Measurements from ENCODE around the gene CDKL4. TPM values are rescaled to one million over a fixed set of nuclear protein-coding genes. Genes with fewer than 3 reads are reported as not detected.

CDKL4 gene
- total RNA-seq, 4 donors from 2014 or later = 0.39 to 1.9 (median 1.4) TPM; not detected in 1

- Histone ChIP-seq H3K27me3 (no peaks in the 10 kb centered on the region), H3K4me3 (no peak overlapping the region), H3K27ac (no peak overlapping the region), H3K4me1 (no peaks in the 10 kb centered on the region), H3K36me3 (peaks cover 0 to 86% of the 10 kb centered on the region in 2 donors), H3K9me3 (no peaks in the 10 kb centered on the region)
- 70 to 90% methylated on average over 1 of the region's 1 CpG for WGBS, 2 donors (ENCODE audit: low coverage in 1 of 2)
- TF ChIP-seq POLR2A (IDR thresholded peaks at IDR 0.05) (no peak), EP300 (IDR thresholded peaks at IDR 0.05) (no peak), POLR2AphosphoS5 (IDR thresholded peaks at IDR 0.05) (no peak), CTCF (IDR thresholded peaks at IDR 0.05) (no peak)
- no peak for ATAC-seq
Observed at GRCh38 chr2:39275016-39275415, 31.2 kb upstream of the CDKL4 start.

GRCh38 chr2:39269941-39270340 lies 26.2 kb upstream of the CDKL4 start:
- WGBS, 2 donors (ENCODE audit: low coverage in 1 of 2) = 50 to 66% methylated on average over 3 of the region's 3 CpGs
- no peaks in the 10 kb centered on the region for H3K4me1 ChIP-seq
- H3K9me3 ChIP-seq = no peaks in the 10 kb centered on the region
- H3K36me3 ChIP-seq = peaks cover 0 to 54% of the 10 kb centered on the region in 2 donors
- no peak overlapping the region for H3K27ac ChIP-seq
- H3K27me3 ChIP-seq = no peaks in the 10 kb centered on the region
- no peak overlapping the region for H3K4me3 ChIP-seq
- ATAC-seq = no peak
- TF ChIP-seq POLR2AphosphoS5 (IDR thresholded peaks at IDR 0.05) (no peak), POLR2A (IDR thresholded peaks at IDR 0.05) (no peak), CTCF (IDR thresholded peaks at IDR 0.05) (no peak), EP300 (IDR thresholded peaks at IDR 0.05) (no peak)

DNA sequence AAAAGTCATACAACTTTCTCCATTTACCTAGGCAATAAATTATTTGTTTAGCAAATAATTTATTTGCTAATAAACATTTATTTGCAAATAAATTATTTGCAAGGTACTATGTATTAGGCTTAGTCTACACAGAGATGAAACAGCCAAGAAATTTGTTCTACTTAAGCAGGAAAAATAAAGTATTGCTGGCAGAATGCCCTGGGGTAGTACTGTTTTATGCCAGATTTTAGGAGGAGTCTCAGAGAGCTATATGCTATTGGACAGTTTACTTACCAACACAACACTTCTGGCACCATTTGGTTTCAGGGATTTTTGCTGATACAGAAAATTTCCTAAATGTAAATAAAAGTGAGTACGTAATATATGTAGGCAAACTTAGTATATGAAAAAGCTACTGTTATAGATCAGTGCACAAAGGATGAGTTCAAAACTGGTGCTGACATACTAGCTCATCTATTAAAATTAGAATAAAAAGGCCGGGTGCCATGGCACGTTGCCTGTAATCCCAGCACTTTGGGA lies 23.2 kb upstream of the CDKL4 start:
- WGBS, 2 donors (ENCODE audit: low coverage in 1 of 2) = 83 to 90% methylated on average over 3 of the region's 3 CpGs
- Histone ChIP-seq H3K27me3 (no peaks in the 10 kb centered on the region), H3K27ac (no peak overlapping the region), H3K36me3 (peaks cover 3 to 54% of the 10 kb centered on the region in 2 donors), H3K4me1 (no peaks in the 10 kb centered on the region), H3K4me3 (no peak overlapping the region), H3K9me3 (no peaks in the 10 kb centered on the region)
- TF ChIP-seq POLR2AphosphoS5 (IDR thresholded peaks at IDR 0.05) (no peak), EP300 (IDR thresholded peaks at IDR 0.05) (no peak), CTCF (IDR thresholded peaks at IDR 0.05) (no peak)
- ATAC-seq = no peak

- H3K4me3 ChIP-seq = no peak overlapping the region
- H3K36me3 ChIP-seq = peaks cover 3 to 52% of the 10 kb centered on the region in 2 donors
- WGBS, 2 donors (ENCODE audit: low coverage in 1 of 2) = 71 to 84% methylated on average over 3 of the region's 3 CpGs
- no peaks in the 10 kb centered on the region for H3K27me3 ChIP-seq
- ATAC-seq = no peak
- no peaks in the 10 kb centered on the region for H3K4me1 ChIP-seq
- no peak overlapping the region for H3K27ac ChIP-seq
- TF ChIP-seq EP300 (IDR thresholded peaks at IDR 0.05) (no peak), POLR2AphosphoS5 (IDR thresholded peaks at IDR 0.05) (no peak), POLR2A (IDR thresholded peaks at IDR 0.05) (no peak), CTCF (IDR thresholded peaks at IDR 0.05) (no peak)
- H3K9me3 ChIP-seq = no peaks in the 10 kb centered on the region
Observed at GRCh38 chr2:39266139-39266805, 22.5 kb upstream of the CDKL4 start.

DNA sequence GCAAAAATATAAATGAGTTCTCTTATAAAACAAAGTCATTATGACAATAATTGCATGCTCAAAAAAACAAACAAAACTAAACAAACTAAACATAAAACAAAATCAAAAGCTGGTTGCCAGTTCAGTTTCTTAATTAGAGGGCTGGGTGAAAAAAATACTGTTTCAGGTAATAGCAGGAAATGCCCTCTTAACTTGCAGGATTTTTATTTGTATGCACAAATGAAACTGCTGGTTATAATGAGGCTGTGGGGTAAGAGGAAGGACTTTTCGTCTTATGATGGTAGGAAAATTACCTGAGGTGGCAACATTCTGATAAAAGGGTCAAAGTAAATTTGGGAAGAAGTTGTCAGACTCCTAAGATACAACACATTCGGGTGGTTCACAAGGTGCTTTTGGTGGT lies 21.5 kb upstream of the CDKL4 start:
- H3K4me1 ChIP-seq = no peaks in the 10 kb centered on the region
- no peaks in the 10 kb centered on the region for H3K9me3 ChIP-seq
- H3K4me3 ChIP-seq = no peak overlapping the region
- H3K27ac ChIP-seq = no peak overlapping the region
- no peak for TF ChIP-seq CTCF (IDR thresholded peaks at IDR 0.05)
- TF ChIP-seq POLR2A (IDR thresholded peaks at IDR 0.05) = no peak
- TF ChIP-seq POLR2AphosphoS5 (IDR thresholded peaks at IDR 0.05) = no peak
- TF ChIP-seq EP300 (IDR thresholded peaks at IDR 0.05) = no peak
- H3K27me3 ChIP-seq = no peaks in the 10 kb centered on the region
- H3K36me3 ChIP-seq = peaks cover 3 to 57% of the 10 kb centered on the region in 2 donors
- no peak for ATAC-seq
- 83 to 91% methylated on average over 2 of the region's 2 CpGs for WGBS, 2 donors (ENCODE audit: low coverage in 1 of 2)
